ENCODE results near the gene COQ8A.

COQ8A gene

DNA sequence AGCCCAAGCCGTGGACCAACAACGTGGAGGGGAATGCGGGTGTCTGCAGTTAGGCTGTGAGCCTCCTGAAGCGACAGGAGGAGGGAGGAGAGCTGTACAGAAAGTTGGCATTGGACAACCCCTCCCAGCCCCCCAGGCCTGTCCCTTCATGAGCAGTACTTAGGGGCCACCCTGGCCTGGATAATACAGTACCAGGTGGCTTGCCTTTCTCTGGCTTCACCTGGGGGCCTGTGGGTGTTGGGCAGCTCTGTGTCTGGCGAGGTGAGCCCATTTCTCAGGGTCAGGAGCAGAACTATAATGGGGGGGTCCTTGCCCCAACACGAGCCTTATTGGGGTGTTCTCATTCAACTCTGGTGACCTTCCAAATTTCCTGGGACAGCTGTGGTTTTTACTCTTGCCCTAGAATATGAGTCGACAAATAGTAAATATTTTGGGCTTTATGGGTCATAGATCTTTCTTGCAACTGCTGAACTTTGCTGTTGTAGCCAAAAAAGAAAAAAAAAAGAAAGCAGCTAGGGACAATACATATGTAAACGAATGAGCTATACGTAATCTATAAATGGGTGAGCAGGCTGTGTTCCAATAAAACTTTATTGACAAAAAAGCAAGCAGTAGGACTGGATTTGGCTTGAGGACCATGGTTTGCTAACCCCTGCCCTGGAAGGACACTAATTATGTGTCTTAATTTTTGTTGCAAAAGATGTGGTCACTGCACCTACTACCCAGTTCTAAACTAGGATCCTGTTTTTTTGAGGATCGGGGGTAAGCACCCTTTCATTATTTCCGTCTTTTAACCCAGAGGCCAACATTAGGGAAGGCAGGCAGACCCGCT, 11.4 kb downstream of the COQ8A start:
- no peak for TF ChIP-seq EZH2phosphoT487 (IDR thresholded peaks at IDR 0.05; ENCODE audit: borderline replicate concordance, low read length)
- TF ChIP-seq, protein P1, sequence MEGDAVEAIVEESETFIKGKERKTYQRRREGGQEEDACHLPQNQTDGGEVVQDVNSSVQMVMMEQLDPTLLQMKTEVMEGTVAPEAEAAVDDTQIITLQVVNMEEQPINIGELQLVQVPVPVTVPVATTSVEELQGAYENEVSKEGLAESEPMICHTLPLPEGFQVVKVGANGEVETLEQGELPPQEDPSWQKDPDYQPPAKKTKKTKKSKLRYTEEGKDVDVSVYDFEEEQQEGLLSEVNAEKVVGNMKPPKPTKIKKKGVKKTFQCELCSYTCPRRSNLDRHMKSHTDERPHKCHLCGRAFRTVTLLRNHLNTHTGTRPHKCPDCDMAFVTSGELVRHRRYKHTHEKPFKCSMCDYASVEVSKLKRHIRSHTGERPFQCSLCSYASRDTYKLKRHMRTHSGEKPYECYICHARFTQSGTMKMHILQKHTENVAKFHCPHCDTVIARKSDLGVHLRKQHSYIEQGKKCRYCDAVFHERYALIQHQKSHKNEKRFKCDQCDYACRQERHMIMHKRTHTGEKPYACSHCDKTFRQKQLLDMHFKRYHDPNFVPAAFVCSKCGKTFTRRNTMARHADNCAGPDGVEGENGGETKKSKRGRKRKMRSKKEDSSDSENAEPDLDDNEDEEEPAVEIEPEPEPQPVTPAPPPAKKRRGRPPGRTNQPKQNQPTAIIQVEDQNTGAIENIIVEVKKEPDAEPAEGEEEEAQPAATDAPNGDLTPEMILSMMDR (IDR thresholded peaks at IDR 0.05; ENCODE audit: low read depth, low read length, poor library complexity, severe bottlenecking): no peak
- H3K4me1 ChIP-seq (ENCODE audit: control insufficient read depth, low read length): no peaks in the 10 kb centered on the region
- H3K36me3 ChIP-seq (ENCODE audit: control insufficient read depth, low read length): no peaks in the 10 kb centered on the region
- no peaks in the 10 kb centered on the region for H3K9me3 ChIP-seq (ENCODE audit: control insufficient read depth, insufficient read depth, low read length)
- no peaks in the 10 kb centered on the region for H4K20me1 ChIP-seq (ENCODE audit: control insufficient read depth, insufficient read depth, low read depth, low read length)
- H3K79me2 ChIP-seq (ENCODE audit: control insufficient read depth, low read length): peaks cover 25% of the 10 kb centered on the region
- H3K4me3 ChIP-seq (ENCODE audit: low read length): no peak overlapping the region
- no peaks in the 10 kb centered on the region for H3K9me2 ChIP-seq (replicated peaks; ENCODE audit: control insufficient read depth, low read length)
- no peak overlapping the region for H3K27ac ChIP-seq (ENCODE audit: low read depth, low read length)
- no peaks in the 10 kb centered on the region for H3K27me3 ChIP-seq (ENCODE audit: control insufficient read depth, low read length)
- H3K4me2 ChIP-seq (ENCODE audit: low read length): no peak overlapping the region
- H3F3A ChIP-seq (ENCODE audit: control insufficient read depth, insufficient read depth): no peaks in the 10 kb centered on the region

DNA sequence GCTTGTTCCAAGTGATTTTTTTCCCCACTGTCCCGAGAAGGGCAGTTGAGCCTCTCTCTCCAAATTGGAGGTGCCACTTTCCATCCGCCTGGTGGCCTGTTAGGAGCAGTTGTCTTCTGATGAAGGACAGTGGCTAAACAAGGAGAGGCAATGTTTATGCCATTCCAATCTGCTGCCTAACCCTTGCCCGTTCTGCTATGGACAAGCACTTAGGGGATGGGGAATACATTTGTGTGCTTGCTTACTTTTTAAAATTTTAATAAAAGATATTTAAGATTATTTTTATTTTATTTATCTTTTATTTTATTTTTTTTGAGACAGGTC, 12.0 kb downstream of the COQ8A start:
- H3F3A ChIP-seq (ENCODE audit: control insufficient read depth, insufficient read depth): no peaks in the 10 kb centered on the region
- no peaks in the 10 kb centered on the region for H4K20me1 ChIP-seq (ENCODE audit: control insufficient read depth, insufficient read depth, low read depth, low read length)
- TF ChIP-seq, protein P1 (IDR thresholded peaks at IDR 0.05; ENCODE audit: low read depth, low read length, poor library complexity, severe bottlenecking): no peak
- no peak for TF ChIP-seq EZH2phosphoT487 (IDR thresholded peaks at IDR 0.05; ENCODE audit: borderline replicate concordance, low read length)
- no peaks in the 10 kb centered on the region for H3K9me3 ChIP-seq (ENCODE audit: control insufficient read depth, insufficient read depth, low read length)
- H3K27ac ChIP-seq (ENCODE audit: low read depth, low read length): no peak overlapping the region
- H3K4me2 ChIP-seq (ENCODE audit: low read length): no peak overlapping the region
- no peaks in the 10 kb centered on the region for H3K9me2 ChIP-seq (replicated peaks; ENCODE audit: control insufficient read depth, low read length)
- H3K4me3 ChIP-seq (ENCODE audit: low read length): no peak overlapping the region
- H3K4me1 ChIP-seq (ENCODE audit: control insufficient read depth, low read length): no peaks in the 10 kb centered on the region
- H3K79me2 ChIP-seq (ENCODE audit: control insufficient read depth, low read length): peaks cover 20% of the 10 kb centered on the region
- no peaks in the 10 kb centered on the region for H3K27me3 ChIP-seq (ENCODE audit: control insufficient read depth, low read length)
- H3K36me3 ChIP-seq (ENCODE audit: control insufficient read depth, low read length): no peaks in the 10 kb centered on the region

GRCh38 chr1:226953175-226953800, 13.2 kb downstream of the COQ8A start:
- Histone ChIP-seq H3K27me3 (ENCODE audit: control insufficient read depth, low read length) (no peaks in the 10 kb centered on the region), H3K4me3 (ENCODE audit: low read length) (no peak overlapping the region), H3K4me2 (ENCODE audit: low read length) (no peak overlapping the region), H3F3A (ENCODE audit: control insufficient read depth, insufficient read depth) (no peaks in the 10 kb centered on the region), H3K4me1 (ENCODE audit: control insufficient read depth, low read length) (no peaks in the 10 kb centered on the region), H3K9me3 (ENCODE audit: control insufficient read depth, insufficient read depth, low read length) (no peaks in the 10 kb centered on the region), H3K9me2 (replicated peaks; ENCODE audit: control insufficient read depth, low read length) (no peaks in the 10 kb centered on the region), H3K79me2 (ENCODE audit: control insufficient read depth, low read length) (peaks cover 25% of the 10 kb centered on the region), H4K20me1 (ENCODE audit: control insufficient read depth, insufficient read depth, low read depth, low read length) (no peaks in the 10 kb centered on the region), H3K36me3 (ENCODE audit: control insufficient read depth, low read length) (no peaks in the 10 kb centered on the region), H3K27ac (ENCODE audit: low read depth, low read length) (no peak overlapping the region)
- TF ChIP-seq, protein P1 (IDR thresholded peaks at IDR 0.05; ENCODE audit: low read depth, low read length, poor library complexity, severe bottlenecking): no peak
- TF ChIP-seq EZH2phosphoT487 (IDR thresholded peaks at IDR 0.05; ENCODE audit: borderline replicate concordance, low read length): no peak

All from DOHH2 (cell line).